ENCODE data around the gene HK2.

The HK2 gene

DNA sequence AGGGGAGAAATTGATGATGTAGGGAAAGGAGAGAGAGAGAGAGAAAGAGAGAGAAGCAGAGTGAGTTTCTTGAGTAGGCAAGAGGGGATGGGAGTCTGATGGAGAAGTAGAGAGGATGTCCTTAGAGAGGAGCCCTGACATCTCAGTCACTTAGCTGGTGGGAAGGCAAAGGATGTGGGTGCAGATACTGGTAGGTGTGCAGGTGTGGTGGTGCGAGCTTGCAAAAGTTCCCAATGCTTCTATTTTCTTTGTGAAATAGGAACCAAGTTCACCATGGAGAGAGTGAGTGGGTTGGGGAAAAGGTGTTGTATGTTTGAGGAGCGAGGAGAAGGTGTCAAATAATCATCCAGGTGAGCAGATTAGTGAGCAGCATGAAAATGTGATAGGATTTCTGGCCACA is 98.0 kb downstream of the HK2 start:
- DNase-seq (ENCODE audit: low read depth, low spot score), result no peak

DNA sequence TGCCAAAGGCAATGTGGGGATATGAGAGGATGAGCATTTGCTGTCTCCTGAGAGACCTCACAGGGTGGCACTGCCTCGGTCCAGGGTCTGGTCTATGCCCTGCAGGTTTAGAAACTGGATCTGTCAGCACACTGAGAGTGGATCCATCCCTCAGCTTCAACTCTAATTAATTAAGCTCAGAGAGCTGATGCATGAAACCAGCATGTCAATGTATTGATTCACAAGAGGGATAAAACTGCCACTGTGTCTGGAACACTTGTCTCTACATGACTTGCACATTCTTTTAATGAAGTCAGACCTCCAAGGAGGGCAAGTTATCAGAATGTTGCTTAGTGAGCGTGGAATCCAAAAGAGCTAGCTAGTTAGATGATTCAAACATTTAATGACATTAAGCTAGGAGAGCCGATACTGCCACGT is 102.1 kb downstream of the HK2 start:
- DNase-seq (ENCODE audit: low read depth, low spot score), result peak; percentile 43

DNA sequence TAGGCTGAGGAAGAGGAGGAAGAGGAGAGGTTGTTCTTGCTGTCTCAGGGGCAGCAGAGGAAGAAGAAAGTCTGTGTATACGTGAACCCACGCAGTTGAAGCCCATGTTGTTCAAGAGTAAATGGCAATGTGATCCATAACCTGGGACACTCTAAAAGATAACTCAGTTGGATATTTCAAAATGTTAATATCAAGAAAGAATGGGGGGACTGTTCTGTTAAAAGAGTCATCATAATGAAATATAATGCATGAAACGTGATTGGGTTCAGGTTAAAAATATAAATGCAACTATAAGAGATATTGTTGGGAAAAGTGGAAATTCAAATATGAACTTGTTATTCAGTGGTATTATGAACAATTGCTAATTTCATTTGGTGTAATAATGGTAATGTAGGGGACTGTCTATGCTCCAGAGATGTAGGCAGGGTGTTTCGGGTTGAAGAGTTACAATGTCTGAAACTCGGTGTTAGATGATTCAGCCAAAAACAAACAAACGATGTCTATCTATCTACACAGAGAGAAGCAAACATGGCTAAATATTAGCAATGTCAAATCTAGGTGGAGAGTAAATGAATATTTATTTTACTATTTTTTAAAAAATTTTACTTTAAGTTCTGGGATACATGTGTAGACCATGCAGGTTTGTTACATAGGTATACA is 103.4 kb downstream of the HK2 start:
- DNase-seq (ENCODE audit: low read depth, low spot score), result no peak

DNA sequence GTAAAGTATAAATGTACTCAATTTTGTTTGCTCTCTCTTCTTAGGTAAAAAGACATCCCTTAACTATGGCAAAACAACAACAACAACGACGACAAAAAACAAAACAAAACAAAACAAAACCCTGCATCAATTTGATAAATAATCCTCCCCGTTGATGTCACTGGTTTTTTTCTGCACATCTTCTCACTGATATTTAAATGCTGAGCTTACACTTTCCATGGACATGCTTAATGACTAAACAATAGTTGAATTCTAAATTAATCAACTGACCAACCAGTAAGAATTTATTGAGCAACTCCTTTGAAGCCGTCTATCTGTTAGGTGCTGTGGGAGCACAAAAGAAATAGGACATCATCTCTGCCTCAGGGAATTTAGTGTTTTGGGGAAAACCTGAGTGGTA is 104.3 kb downstream of the HK2 start:
- DNase-seq (ENCODE audit: low read depth, low spot score), result no peak

DNA sequence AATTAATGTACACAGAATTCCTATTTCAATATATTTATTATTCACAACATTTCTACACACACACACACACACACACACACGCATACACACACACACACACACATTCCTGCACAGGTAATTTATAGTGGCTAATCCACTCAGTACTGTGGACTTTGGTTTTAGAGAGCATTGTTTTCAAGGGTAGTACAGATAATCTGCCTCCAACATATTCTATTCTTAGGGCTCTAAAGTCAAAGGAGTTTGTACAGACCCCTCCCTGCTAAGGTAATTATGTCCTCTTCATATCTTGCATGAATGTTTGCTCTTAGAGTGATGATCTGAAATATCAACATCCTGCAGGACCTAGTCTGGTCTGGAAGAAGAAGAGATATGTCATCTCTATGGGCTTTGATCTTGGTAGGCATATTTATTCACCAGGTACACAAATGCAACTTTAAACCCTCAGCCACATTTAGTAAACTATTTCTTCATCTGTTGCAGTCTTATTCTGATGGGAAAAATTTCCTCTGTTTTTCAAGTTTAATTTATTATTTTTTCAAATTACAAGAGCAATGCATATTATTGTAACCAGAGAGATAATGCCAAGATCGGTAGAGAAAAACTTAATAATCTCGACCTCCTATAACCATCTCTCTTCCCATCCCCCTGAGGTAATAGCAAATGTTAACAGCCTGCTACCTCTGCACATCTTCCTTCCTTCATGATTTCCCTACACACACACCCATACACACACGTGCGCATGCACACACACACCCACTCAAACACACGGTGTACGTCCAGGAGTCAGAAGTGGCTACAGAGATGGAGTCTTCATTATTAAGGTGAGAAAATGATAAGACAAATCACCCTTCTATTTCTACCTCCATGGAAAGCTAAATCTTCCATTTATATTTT is 106.2 kb downstream of the HK2 start:
- DNase-seq (ENCODE audit: low read depth, low spot score), result no peak

DNA sequence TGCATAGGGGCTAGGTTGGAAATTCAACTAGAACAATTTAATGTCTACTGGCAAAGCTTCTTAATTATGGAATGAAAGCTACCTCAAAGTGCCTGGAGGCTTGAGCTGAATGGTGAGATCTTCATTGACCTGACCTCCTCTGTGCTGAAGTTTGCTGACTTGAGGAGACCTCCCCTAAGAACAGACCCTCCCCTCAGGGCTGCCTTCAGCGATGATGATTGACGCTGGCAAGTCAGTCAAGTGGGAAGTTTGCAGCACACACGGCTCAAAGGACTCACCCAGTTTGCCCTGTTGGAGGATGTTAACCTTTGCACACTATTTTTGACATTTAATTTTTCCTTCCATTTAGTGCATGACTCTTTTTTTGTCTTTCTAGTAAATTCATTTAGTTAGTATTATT is 107.4 kb downstream of the HK2 start:
- no peak for DNase-seq (ENCODE audit: low read depth, low spot score)

DNA sequence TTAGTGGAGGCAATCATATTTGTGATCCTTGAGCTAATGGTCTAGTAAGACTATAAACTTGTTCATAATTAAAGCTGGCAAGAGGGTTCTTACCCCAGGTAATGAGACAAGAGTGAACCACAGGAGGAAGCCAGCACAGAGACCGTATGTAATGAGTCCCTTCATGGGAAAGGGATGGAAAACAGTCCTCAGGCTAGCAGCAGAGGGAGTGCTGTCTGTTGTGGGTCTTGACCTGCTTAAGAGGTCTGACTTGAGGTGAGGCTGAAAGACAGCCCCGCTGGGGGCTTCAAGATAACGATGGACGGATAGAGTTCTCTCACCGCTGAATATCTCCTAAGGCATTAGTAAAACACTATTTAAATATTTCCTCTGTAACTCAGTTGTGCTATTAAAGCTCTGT is 108.3 kb downstream of the HK2 start:
- no peak for DNase-seq (ENCODE audit: low read depth, low spot score)
